ENCODE data around the gene IL34.

GRCh38 chr16:70647441-70648359, 1.3 kb downstream of the IL34 start:
- TF ChIP-seq, protein P1, sequence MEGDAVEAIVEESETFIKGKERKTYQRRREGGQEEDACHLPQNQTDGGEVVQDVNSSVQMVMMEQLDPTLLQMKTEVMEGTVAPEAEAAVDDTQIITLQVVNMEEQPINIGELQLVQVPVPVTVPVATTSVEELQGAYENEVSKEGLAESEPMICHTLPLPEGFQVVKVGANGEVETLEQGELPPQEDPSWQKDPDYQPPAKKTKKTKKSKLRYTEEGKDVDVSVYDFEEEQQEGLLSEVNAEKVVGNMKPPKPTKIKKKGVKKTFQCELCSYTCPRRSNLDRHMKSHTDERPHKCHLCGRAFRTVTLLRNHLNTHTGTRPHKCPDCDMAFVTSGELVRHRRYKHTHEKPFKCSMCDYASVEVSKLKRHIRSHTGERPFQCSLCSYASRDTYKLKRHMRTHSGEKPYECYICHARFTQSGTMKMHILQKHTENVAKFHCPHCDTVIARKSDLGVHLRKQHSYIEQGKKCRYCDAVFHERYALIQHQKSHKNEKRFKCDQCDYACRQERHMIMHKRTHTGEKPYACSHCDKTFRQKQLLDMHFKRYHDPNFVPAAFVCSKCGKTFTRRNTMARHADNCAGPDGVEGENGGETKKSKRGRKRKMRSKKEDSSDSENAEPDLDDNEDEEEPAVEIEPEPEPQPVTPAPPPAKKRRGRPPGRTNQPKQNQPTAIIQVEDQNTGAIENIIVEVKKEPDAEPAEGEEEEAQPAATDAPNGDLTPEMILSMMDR (IDR thresholded peaks at IDR 0.05): no peak
- TF ChIP-seq EZH2 (IDR thresholded peaks at IDR 0.05): no peak
- TF ChIP-seq EZH2phosphoT487 (IDR thresholded peaks at IDR 0.05): no peak

All from neural progenitor cell (in vitro differentiated cells).